ENCODE results near the gene PRKCH. TPM values are rescaled to one million over a fixed set of nuclear protein-coding genes. Genes with fewer than 3 reads are reported as not detected.

PRKCH gene
- total and polyA plus RNA-seq, 2 of the 13 experiments (the other 11 are each of a cell fraction or from before 2014, with no cell fraction given): 0.48 to 1.3 TPM

DNA sequence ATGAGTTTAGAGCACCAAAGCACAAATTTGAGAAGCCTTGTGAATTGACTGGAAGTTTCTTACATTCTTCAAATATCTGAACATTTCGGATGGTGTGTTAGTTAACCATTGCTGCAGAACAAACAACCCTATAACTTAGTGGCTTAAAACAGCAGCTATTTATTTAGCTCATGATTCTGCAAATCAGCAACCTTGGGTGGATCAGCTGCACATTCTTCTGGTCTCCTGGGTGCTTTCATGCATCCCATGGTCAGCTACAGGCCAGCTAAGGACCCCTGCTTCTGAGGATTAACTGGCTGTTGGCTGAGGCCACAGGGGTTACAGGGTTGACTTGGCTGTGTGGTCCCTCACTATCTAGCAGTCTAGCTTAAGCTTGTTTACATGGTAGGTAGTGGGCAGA is 260.0 kb downstream of the PRKCH start (continued):
- TF ChIP-seq, protein P1, sequence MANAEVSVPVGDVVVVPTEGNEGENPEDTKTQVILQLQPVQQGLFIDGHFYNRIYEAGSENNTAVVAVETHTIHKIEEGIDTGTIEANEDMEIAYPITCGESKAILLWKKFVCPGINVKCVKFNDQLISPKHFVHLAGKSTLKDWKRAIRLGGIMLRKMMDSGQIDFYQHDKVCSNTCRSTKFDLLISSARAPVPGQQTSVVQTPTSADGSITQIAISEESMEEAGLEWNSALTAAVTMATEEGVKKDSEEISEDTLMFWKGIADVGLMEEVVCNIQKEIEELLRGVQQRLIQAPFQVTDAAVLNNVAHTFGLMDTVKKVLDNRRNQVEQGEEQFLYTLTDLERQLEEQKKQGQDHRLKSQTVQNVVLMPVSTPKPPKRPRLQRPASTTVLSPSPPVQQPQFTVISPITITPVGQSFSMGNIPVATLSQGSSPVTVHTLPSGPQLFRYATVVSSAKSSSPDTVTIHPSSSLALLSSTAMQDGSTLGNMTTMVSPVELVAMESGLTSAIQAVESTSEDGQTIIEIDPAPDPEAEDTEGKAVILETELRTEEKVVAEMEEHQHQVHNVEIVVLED (CRISPR knock-in tag; IDR thresholded peaks at IDR 0.05; ENCODE audit: borderline replicate concordance): no peak
- TF ChIP-seq ZNF737 (CRISPR knock-in tag; IDR thresholded peaks at IDR 0.05; ENCODE audit: borderline replicate concordance) (no peak), ZSCAN22 (CRISPR knock-in tag; IDR thresholded peaks at IDR 0.05) (no peak), NR2F6 (IDR thresholded peaks at IDR 0.05) (peak; percentile 15; the same call in 1 of the 2 replicates), NR2F6 (CRISPR knock-in tag; IDR thresholded peaks at IDR 0.05) (no peak), ZNF549 (CRISPR knock-in tag; IDR thresholded peaks at IDR 0.05) (no peak), ZNF484 (CRISPR knock-in tag; IDR thresholded peaks at IDR 0.05; ENCODE audit: borderline replicate concordance, low read depth) (no peak), ZNF333 (CRISPR knock-in tag; IDR thresholded peaks at IDR 0.05; ENCODE audit: borderline replicate concordance) (no peak), ZNF33B (CRISPR knock-in tag; IDR thresholded peaks at IDR 0.05) (0 out of 2 replicates have a peak, but pooled peaks have one; percentile 32), MAFF (IDR thresholded peaks at IDR 0.05; ENCODE audit: low read depth, low read length) (peak; percentile 40; the same call in 1 of the 2 replicates), TCF7L2 (IDR thresholded peaks at IDR 0.05; ENCODE audit: low read depth, low read length) (no peak), MTA1 (CRISPR knock-in tag; IDR thresholded peaks at IDR 0.05; ENCODE audit: borderline replicate concordance) (no peak), ZNF709 (CRISPR knock-in tag; IDR thresholded peaks at IDR 0.05) (no peak), TEAD3 (CRISPR knock-in tag; optimal IDR thresholded peaks at IDR 0.05; ENCODE audit: borderline replicate concordance) (peak; percentile 85), GABPA (IDR thresholded peaks at IDR 0.05; ENCODE audit: low read depth, low read length) (no peak), GABPA (CRISPR knock-in tag; IDR thresholded peaks at IDR 0.05; ENCODE audit: low read depth) (no peak), RORA (CRISPR knock-in tag; IDR thresholded peaks at IDR 0.05) (no peak), MAFK (conservative IDR thresholded peaks at IDR 0.05 in 1 of 2, IDR thresholded peaks at IDR 0.05 in 1 of 2; ENCODE audit: low read length in 2 of 2) (peak; percentile 24 to 28; a peak in 2 of 4 replicates), ZNF652 (CRISPR knock-in tag; IDR thresholded peaks at IDR 0.05; ENCODE audit: borderline replicate concordance, low read depth) (peak; percentile 64; the same call in 1 of the 2 replicates)
- TF ChIP-seq, protein P2, sequence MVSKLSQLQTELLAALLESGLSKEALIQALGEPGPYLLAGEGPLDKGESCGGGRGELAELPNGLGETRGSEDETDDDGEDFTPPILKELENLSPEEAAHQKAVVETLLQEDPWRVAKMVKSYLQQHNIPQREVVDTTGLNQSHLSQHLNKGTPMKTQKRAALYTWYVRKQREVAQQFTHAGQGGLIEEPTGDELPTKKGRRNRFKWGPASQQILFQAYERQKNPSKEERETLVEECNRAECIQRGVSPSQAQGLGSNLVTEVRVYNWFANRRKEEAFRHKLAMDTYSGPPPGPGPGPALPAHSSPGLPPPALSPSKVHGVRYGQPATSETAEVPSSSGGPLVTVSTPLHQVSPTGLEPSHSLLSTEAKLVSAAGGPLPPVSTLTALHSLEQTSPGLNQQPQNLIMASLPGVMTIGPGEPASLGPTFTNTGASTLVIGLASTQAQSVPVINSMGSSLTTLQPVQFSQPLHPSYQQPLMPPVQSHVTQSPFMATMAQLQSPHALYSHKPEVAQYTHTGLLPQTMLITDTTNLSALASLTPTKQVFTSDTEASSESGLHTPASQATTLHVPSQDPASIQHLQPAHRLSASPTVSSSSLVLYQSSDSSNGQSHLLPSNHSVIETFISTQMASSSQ (IDR thresholded peaks at IDR 0.05; ENCODE audit: low read depth): no peak; the same call in 1 of the 2 replicates
- TF ChIP-seq, protein P2 (CRISPR knock-in tag; IDR thresholded peaks at IDR 0.05; ENCODE audit: borderline replicate concordance): peak; percentile 48; the same call in 1 of the 2 replicates
- TF ChIP-seq, protein P3, sequence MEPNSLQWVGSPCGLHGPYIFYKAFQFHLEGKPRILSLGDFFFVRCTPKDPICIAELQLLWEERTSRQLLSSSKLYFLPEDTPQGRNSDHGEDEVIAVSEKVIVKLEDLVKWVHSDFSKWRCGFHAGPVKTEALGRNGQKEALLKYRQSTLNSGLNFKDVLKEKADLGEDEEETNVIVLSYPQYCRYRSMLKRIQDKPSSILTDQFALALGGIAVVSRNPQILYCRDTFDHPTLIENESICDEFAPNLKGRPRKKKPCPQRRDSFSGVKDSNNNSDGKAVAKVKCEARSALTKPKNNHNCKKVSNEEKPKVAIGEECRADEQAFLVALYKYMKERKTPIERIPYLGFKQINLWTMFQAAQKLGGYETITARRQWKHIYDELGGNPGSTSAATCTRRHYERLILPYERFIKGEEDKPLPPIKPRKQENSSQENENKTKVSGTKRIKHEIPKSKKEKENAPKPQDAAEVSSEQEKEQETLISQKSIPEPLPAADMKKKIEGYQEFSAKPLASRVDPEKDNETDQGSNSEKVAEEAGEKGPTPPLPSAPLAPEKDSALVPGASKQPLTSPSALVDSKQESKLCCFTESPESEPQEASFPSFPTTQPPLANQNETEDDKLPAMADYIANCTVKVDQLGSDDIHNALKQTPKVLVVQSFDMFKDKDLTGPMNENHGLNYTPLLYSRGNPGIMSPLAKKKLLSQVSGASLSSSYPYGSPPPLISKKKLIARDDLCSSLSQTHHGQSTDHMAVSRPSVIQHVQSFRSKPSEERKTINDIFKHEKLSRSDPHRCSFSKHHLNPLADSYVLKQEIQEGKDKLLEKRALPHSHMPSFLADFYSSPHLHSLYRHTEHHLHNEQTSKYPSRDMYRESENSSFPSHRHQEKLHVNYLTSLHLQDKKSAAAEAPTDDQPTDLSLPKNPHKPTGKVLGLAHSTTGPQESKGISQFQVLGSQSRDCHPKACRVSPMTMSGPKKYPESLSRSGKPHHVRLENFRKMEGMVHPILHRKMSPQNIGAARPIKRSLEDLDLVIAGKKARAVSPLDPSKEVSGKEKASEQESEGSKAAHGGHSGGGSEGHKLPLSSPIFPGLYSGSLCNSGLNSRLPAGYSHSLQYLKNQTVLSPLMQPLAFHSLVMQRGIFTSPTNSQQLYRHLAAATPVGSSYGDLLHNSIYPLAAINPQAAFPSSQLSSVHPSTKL (CRISPR knock-in tag; IDR thresholded peaks at IDR 0.05): peak; percentile 60
- TF ChIP-seq, protein P4, sequence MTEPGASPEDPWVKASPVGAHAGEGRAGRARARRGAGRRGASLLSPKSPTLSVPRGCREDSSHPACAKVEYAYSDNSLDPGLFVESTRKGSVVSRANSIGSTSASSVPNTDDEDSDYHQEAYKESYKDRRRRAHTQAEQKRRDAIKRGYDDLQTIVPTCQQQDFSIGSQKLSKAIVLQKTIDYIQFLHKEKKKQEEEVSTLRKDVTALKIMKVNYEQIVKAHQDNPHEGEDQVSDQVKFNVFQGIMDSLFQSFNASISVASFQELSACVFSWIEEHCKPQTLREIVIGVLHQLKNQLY (CRISPR knock-in tag; IDR thresholded peaks at IDR 0.05): no peak
